ENCODE results near the gene DNAI2. TPM values are rescaled to one million over a fixed set of nuclear protein-coding genes. Genes with fewer than 3 reads are reported as not detected.

Gene DNAI2
- total and polyA plus RNA-seq, 9 of the 15 experiments (the other 6 are each of a cell fraction or from before 2014, with no cell fraction given): not detected

DNA sequence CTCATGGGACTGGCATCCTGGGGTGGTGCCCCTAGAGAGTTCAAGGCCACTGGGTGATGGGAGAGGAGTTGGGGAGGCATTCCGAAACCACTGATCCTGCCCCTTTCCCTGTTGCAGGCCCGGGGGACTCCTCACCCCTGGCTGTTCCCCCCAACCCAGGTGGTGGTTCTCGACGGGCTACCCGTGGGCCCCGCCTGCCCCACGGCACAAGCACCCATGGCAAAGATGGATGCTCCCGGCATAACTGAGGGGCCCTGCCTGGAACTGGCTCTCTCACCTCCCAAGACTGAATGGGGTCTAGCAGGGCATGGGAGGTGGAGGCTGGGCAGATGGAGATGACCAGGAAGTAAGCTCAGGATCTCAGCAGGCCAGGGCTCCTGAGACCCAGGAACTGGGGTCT is 81.0 kb downstream of the DNAI2 start (continued):
- TF ChIP-seq ARID4B (CRISPR knock-in tag; IDR thresholded peaks at IDR 0.05): no peak
- TF ChIP-seq, protein P1, sequence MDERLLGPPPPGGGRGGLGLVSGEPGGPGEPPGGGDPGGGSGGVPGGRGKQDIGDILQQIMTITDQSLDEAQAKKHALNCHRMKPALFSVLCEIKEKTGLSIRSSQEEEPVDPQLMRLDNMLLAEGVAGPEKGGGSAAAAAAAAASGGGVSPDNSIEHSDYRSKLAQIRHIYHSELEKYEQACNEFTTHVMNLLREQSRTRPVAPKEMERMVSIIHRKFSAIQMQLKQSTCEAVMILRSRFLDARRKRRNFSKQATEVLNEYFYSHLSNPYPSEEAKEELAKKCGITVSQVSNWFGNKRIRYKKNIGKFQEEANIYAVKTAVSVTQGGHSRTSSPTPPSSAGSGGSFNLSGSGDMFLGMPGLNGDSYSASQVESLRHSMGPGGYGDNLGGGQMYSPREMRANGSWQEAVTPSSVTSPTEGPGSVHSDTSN (CRISPR knock-in tag; IDR thresholded peaks at IDR 0.05; ENCODE audit: low read depth): no peak
- TF ChIP-seq, protein P1 (tag; conservative IDR thresholded peaks at IDR 0.05; ENCODE audit: low read depth): no peak
- no peak for TF ChIP-seq ZC3H11A (IDR thresholded peaks at IDR 0.05; ENCODE audit: low read depth, low read length)
- no peak for TF ChIP-seq CREB1 (IDR thresholded peaks at IDR 0.05)
- TF ChIP-seq CREB1 (CRISPR knock-in tag; IDR thresholded peaks at IDR 0.05): no peak
- no peak for TF ChIP-seq MTF1 (CRISPR knock-in tag; IDR thresholded peaks at IDR 0.05; ENCODE audit: borderline replicate concordance)
- no peak for TF ChIP-seq SMAD4 (CRISPR knock-in tag; conservative IDR thresholded peaks at IDR 0.05)
- TF ChIP-seq ZNF197 (CRISPR knock-in tag; IDR thresholded peaks at IDR 0.05; ENCODE audit: low read depth): no peak
- TF ChIP-seq DEAF1 (CRISPR knock-in tag; IDR thresholded peaks at IDR 0.05): no peak
- no peak for TF ChIP-seq SMARCA4 (IDR thresholded peaks at IDR 0.05)
- TF ChIP-seq HMG20A (CRISPR knock-in tag; conservative IDR thresholded peaks at IDR 0.05): no peak
- no peak for TF ChIP-seq RBM17 (IDR thresholded peaks at IDR 0.05; ENCODE audit: borderline replicate concordance, low read depth, low read length)

All from K562 (cell line).